NOMO-1 treated with dmso at 0.1 percent for 144 hours (cell line): Measurements from ENCODE around the gene DHTKD1.
A peak's percentile ranks its signal among the peaks of the same experiment; 100 is the strongest.
"Not testable (repeated sequence)": the region's sequence is repeated elsewhere in the genome, so short reads cannot be mapped to it uniquely, and the experiment has no call there.

ENCODE experiments used
- DNase-seq: peaks from one replicate; lab custom pipeline; 2025; ENCODE audit not compliant: unreplicated experiment; lab: John Stamatoyannopoulos, UW

DHTKD1 gene

GRCh38 chr10:12144538-12144937, 75.8 kb downstream of the DHTKD1 start:
- DNase-seq = no peak

- no peak for DNase-seq
Observed at GRCh38 chr10:12150163-12150562, 81.4 kb downstream of the DHTKD1 start.

GRCh38 chr10:12154516-12154915, 85.8 kb downstream of the DHTKD1 start:
- DNase-seq = no peak

- DNase-seq = no peak
Observed at GRCh38 chr10:12156367-12157123, 87.8 kb downstream of the DHTKD1 start.

GRCh38 chr10:12158111-12158510, 89.4 kb downstream of the DHTKD1 start:
- DNase-seq = peak; percentile 69

- no peak for DNase-seq
Observed at GRCh38 chr10:12160664-12161063, 91.9 kb downstream of the DHTKD1 start.

GRCh38 chr10:12162927-12163326, 94.2 kb downstream of the DHTKD1 start:
- DNase-seq = no peak

GRCh38 chr10:12164085-12164484, 95.3 kb downstream of the DHTKD1 start:
- no peak for DNase-seq

GRCh38 chr10:12165036-12165435, 96.3 kb downstream of the DHTKD1 start:
- DNase-seq = no peak

- DNase-seq = no peak
Observed at GRCh38 chr10:12165999-12166775, 97.4 kb downstream of the DHTKD1 start.

GRCh38 chr10:12171512-12171911, 102.8 kb downstream of the DHTKD1 start:
- DNase-seq = not testable (repeated sequence)
